ENCODE measurements around the gene PRKAR2B. TPM values are rescaled to one million over a fixed set of nuclear protein-coding genes. Genes with fewer than 3 reads are reported as not detected.

PRKAR2B gene
- total RNA-seq, 4 donors from 2014 or later, result 7.1 to 22.8 (median 12.9) TPM

- intact Hi-C loops (cut with DNase I; ENCODE audit: low total_unique reads), result no loop called here
- Histone ChIP-seq H3K36me3 (no peaks in the 10 kb centered on the region), H3K27ac (no peak overlapping the region), H3K9me3 (no peaks in the 10 kb centered on the region), H3K27me3 (no peaks in the 10 kb centered on the region), H3K4me1 (no peaks in the 10 kb centered on the region), H3K4me3 (no peak overlapping the region)
- WGBS, 2 donors (ENCODE audit: low coverage in 1 of 2), result 45 to 50% methylated on average over 2 of the region's 2 CpGs
- DNase-seq, result no peak
- TF ChIP-seq, protein P1, sequence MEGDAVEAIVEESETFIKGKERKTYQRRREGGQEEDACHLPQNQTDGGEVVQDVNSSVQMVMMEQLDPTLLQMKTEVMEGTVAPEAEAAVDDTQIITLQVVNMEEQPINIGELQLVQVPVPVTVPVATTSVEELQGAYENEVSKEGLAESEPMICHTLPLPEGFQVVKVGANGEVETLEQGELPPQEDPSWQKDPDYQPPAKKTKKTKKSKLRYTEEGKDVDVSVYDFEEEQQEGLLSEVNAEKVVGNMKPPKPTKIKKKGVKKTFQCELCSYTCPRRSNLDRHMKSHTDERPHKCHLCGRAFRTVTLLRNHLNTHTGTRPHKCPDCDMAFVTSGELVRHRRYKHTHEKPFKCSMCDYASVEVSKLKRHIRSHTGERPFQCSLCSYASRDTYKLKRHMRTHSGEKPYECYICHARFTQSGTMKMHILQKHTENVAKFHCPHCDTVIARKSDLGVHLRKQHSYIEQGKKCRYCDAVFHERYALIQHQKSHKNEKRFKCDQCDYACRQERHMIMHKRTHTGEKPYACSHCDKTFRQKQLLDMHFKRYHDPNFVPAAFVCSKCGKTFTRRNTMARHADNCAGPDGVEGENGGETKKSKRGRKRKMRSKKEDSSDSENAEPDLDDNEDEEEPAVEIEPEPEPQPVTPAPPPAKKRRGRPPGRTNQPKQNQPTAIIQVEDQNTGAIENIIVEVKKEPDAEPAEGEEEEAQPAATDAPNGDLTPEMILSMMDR (IDR thresholded peaks at IDR 0.05), result no peak
- no peak for TF ChIP-seq POLR2A (IDR thresholded peaks at IDR 0.05)
- in situ Hi-C loops (cut with MboI; ENCODE audit: low pct_ligation_motif_present in 1 of 4, low pct_unique_long_range_greater_than_20kb in 1 of 4, low sequenced_read_pairs in 3 of 4), result no loop called here
These were observed 36.6 kb upstream of the PRKAR2B start for GRCh38 chr7:107007892-107008287.

GRCh38 chr7:107009846-107010203 lies 34.7 kb upstream of the PRKAR2B start:
- TF ChIP-seq POLR2AphosphoS5 (IDR thresholded peaks at IDR 0.05), result no peak
- TF ChIP-seq, protein P1 (IDR thresholded peaks at IDR 0.05), result no peak
- no peak for TF ChIP-seq EP300 (IDR thresholded peaks at IDR 0.05; ENCODE audit: low read depth)
- TF ChIP-seq POLR2A (IDR thresholded peaks at IDR 0.05), result no peak
- H3K36me3 ChIP-seq, result no peaks in the 10 kb centered on the region
- no peaks in the 10 kb centered on the region for H3K4me1 ChIP-seq
- H3K9me3 ChIP-seq, result no peaks in the 10 kb centered on the region
- in situ Hi-C loops (cut with MboI; ENCODE audit: low pct_ligation_motif_present in 1 of 4, low pct_unique_long_range_greater_than_20kb in 1 of 4, low sequenced_read_pairs in 3 of 4) (no loop called here), intact Hi-C loops (cut with DNase I; ENCODE audit: low total_unique reads) (no loop called here)
- H3K4me3 ChIP-seq, result no peak overlapping the region
- H3K27me3 ChIP-seq, result no peaks in the 10 kb centered on the region
- no peak for DNase-seq
- 73 to 85% methylated on average over 4 of the region's 4 CpGs for WGBS, 2 donors (ENCODE audit: low coverage in 1 of 2)
- no peak overlapping the region for H3K27ac ChIP-seq

DNA sequence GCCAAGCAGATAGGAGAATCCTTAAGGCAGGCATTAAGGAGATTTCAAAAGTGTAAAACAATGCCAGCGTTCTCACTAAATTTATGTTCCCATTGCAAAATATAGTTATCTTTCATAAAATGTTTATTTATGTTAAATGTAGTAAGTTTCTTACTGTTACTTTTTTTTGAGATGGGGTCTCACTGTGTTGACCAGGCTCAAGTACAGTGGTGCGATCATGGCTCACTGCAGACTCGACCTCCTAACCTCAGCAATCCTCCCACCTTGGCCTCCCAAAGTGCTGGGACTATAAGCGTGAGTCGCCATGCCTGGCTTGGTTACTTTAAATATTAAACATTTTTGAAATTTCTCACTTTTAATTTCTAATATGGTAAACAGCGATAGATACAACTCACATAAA lies 31.8 kb upstream of the PRKAR2B start:
- intact Hi-C loops (cut with DNase I; ENCODE audit: low total_unique reads), result no loop called here
- Histone ChIP-seq H3K36me3 (no peaks in the 10 kb centered on the region), H3K9me3 (no peaks in the 10 kb centered on the region), H3K27me3 (no peaks in the 10 kb centered on the region), H3K4me1 (no peaks in the 10 kb centered on the region), H3K27ac (no peak overlapping the region), H3K4me3 (no peak overlapping the region)
- TF ChIP-seq EP300 (IDR thresholded peaks at IDR 0.05; ENCODE audit: low read depth), result no peak
- TF ChIP-seq POLR2A (IDR thresholded peaks at IDR 0.05), result no peak
- TF ChIP-seq, protein P1 (IDR thresholded peaks at IDR 0.05), result no peak
- TF ChIP-seq POLR2AphosphoS5 (IDR thresholded peaks at IDR 0.05), result no peak
- in situ Hi-C loops (cut with MboI; ENCODE audit: low pct_ligation_motif_present in 1 of 4, low pct_unique_long_range_greater_than_20kb in 1 of 4, low sequenced_read_pairs in 3 of 4), result no loop called here
- DNase-seq, result no peak
- WGBS, 2 donors (ENCODE audit: low coverage in 1 of 2), result 77 to 79% methylated on average over 6 of the region's 6 CpGs

GRCh38 chr7:107014387-107015023 lies 30.0 kb upstream of the PRKAR2B start:
- WGBS, 2 donors (ENCODE audit: low coverage in 1 of 2), result 37 to 39% methylated on average over 5 to 7 of the region's 7 CpGs
- intact Hi-C loops (cut with DNase I; ENCODE audit: low total_unique reads), result no loop called here
- Histone ChIP-seq H3K4me1 (no peaks in the 10 kb centered on the region), H3K27me3 (no peaks in the 10 kb centered on the region), H3K4me3 (no peak overlapping the region), H3K27ac (no peak overlapping the region), H3K9me3 (no peaks in the 10 kb centered on the region), H3K36me3 (no peaks in the 10 kb centered on the region)
- DNase-seq, result no peak
- in situ Hi-C loops (cut with MboI; ENCODE audit: low pct_ligation_motif_present in 1 of 4, low pct_unique_long_range_greater_than_20kb in 1 of 4, low sequenced_read_pairs in 3 of 4), result no loop called here
- TF ChIP-seq POLR2A (IDR thresholded peaks at IDR 0.05) (no peak), EP300 (IDR thresholded peaks at IDR 0.05; ENCODE audit: low read depth) (no peak), POLR2AphosphoS5 (IDR thresholded peaks at IDR 0.05) (no peak)
- TF ChIP-seq, protein P1 (IDR thresholded peaks at IDR 0.05), result no peak

All from transverse colon (tissue), 4 donors.